ENCODE measurements around the gene SETBP1.

The SETBP1 gene

GRCh38 chr18:45046961-45047360 is 366.3 kb downstream of the SETBP1 start:
- no peak overlapping the region for H3K4me3 ChIP-seq (ENCODE audit: insufficient read depth, low read depth, low read length)
- H3K27me3 ChIP-seq (ENCODE audit: control insufficient read depth, insufficient read depth, low read length, poor library complexity, severe bottlenecking) = no peaks in the 10 kb centered on the region
- H3K4me1 ChIP-seq (ENCODE audit: control insufficient read depth, insufficient read depth, low read length) = no peaks in the 10 kb centered on the region
- 87 to 88% methylated on average over 2 to 6 of the region's 6 CpGs for WGBS, 2 experiments
- H3K27ac ChIP-seq (ENCODE audit: insufficient read depth, low read depth, low read length, poor library complexity, severe bottlenecking) = no peak overlapping the region
- H3K36me3 ChIP-seq (ENCODE audit: control insufficient read depth, insufficient read depth, low read length) = no peaks in the 10 kb centered on the region
- no peaks in the 10 kb centered on the region for H3K9me3 ChIP-seq (ENCODE audit: control insufficient read depth, low read length)

GRCh38 chr18:45049578-45050319 is 369.1 kb downstream of the SETBP1 start:
- H3K36me3 ChIP-seq (ENCODE audit: control insufficient read depth, insufficient read depth, low read length) = no peaks in the 10 kb centered on the region
- no peak overlapping the region for H3K4me3 ChIP-seq (ENCODE audit: insufficient read depth, low read depth, low read length)
- H3K27me3 ChIP-seq (ENCODE audit: control insufficient read depth, insufficient read depth, low read length, poor library complexity, severe bottlenecking) = no peaks in the 10 kb centered on the region
- no peak overlapping the region for H3K27ac ChIP-seq (ENCODE audit: insufficient read depth, low read depth, low read length, poor library complexity, severe bottlenecking)
- WGBS, 2 experiments = 93 to 94% methylated on average over 2 to 4 of the region's 4 CpGs
- H3K9me3 ChIP-seq (ENCODE audit: control insufficient read depth, low read length) = no peaks in the 10 kb centered on the region
- no peaks in the 10 kb centered on the region for H3K4me1 ChIP-seq (ENCODE audit: control insufficient read depth, insufficient read depth, low read length)

GRCh38 chr18:45050712-45051601 is 370.3 kb downstream of the SETBP1 start:
- H3K4me3 ChIP-seq (ENCODE audit: insufficient read depth, low read depth, low read length) = no peak overlapping the region
- WGBS, 2 experiments = 94% methylated on average over 3 of the region's 3 CpGs; no CpG with 5 or more reads in 1 of the 2 experiments
- H3K36me3 ChIP-seq (ENCODE audit: control insufficient read depth, insufficient read depth, low read length) = no peaks in the 10 kb centered on the region
- H3K9me3 ChIP-seq (ENCODE audit: control insufficient read depth, low read length) = no peaks in the 10 kb centered on the region
- no peaks in the 10 kb centered on the region for H3K4me1 ChIP-seq (ENCODE audit: control insufficient read depth, insufficient read depth, low read length)
- no peaks in the 10 kb centered on the region for H3K27me3 ChIP-seq (ENCODE audit: control insufficient read depth, insufficient read depth, low read length, poor library complexity, severe bottlenecking)
- H3K27ac ChIP-seq (ENCODE audit: insufficient read depth, low read depth, low read length, poor library complexity, severe bottlenecking) = no peak overlapping the region

- Histone ChIP-seq H3K4me1 (ENCODE audit: control insufficient read depth, insufficient read depth, low read length) (peaks cover 4% of the 10 kb centered on the region), H3K9me3 (ENCODE audit: control insufficient read depth, low read length) (no peaks in the 10 kb centered on the region), H3K27ac (ENCODE audit: insufficient read depth, low read depth, low read length, poor library complexity, severe bottlenecking) (no peak overlapping the region), H3K4me3 (ENCODE audit: insufficient read depth, low read depth, low read length) (no peak overlapping the region), H3K36me3 (ENCODE audit: control insufficient read depth, insufficient read depth, low read length) (no peaks in the 10 kb centered on the region), H3K27me3 (ENCODE audit: control insufficient read depth, insufficient read depth, low read length, poor library complexity, severe bottlenecking) (no peaks in the 10 kb centered on the region)
- 93 to 95% methylated on average over 3 of the region's 3 CpGs for WGBS, 2 experiments
Observed at GRCh38 chr18:45054636-45055035, 373.9 kb downstream of the SETBP1 start.

- Histone ChIP-seq H3K9me3 (ENCODE audit: control insufficient read depth, low read length) (no peaks in the 10 kb centered on the region), H3K27me3 (ENCODE audit: control insufficient read depth, insufficient read depth, low read length, poor library complexity, severe bottlenecking) (no peaks in the 10 kb centered on the region), H3K36me3 (ENCODE audit: control insufficient read depth, insufficient read depth, low read length) (no peaks in the 10 kb centered on the region), H3K27ac (ENCODE audit: insufficient read depth, low read depth, low read length, poor library complexity, severe bottlenecking) (no peak overlapping the region), H3K4me1 (ENCODE audit: control insufficient read depth, insufficient read depth, low read length) (peaks cover 6% of the 10 kb centered on the region), H3K4me3 (ENCODE audit: insufficient read depth, low read depth, low read length) (no peak overlapping the region)
- WGBS, 2 experiments = 100% methylated on average over 1 of the region's 1 CpG; no CpG with 5 or more reads in 1 of the 2 experiments
Observed at GRCh38 chr18:45055811-45056210, 375.1 kb downstream of the SETBP1 start.

- no peaks in the 10 kb centered on the region for H3K27me3 ChIP-seq (ENCODE audit: control insufficient read depth, insufficient read depth, low read length, poor library complexity, severe bottlenecking)
- peaks cover 13% of the 10 kb centered on the region for H3K4me1 ChIP-seq (ENCODE audit: control insufficient read depth, insufficient read depth, low read length)
- no peak overlapping the region for H3K4me3 ChIP-seq (ENCODE audit: insufficient read depth, low read depth, low read length)
- no peaks in the 10 kb centered on the region for H3K36me3 ChIP-seq (ENCODE audit: control insufficient read depth, insufficient read depth, low read length)
- H3K27ac ChIP-seq (ENCODE audit: insufficient read depth, low read depth, low read length, poor library complexity, severe bottlenecking) = no peak overlapping the region
- H3K9me3 ChIP-seq (ENCODE audit: control insufficient read depth, low read length) = no peaks in the 10 kb centered on the region
Observed at GRCh38 chr18:45056926-45057325, 376.2 kb downstream of the SETBP1 start.

- no peaks in the 10 kb centered on the region for H3K9me3 ChIP-seq (ENCODE audit: control insufficient read depth, low read length)
- H3K36me3 ChIP-seq (ENCODE audit: control insufficient read depth, insufficient read depth, low read length) = no peaks in the 10 kb centered on the region
- 87 to 98% methylated on average over 3 to 4 of the region's 4 CpGs for WGBS, 2 experiments
- H3K27ac ChIP-seq (ENCODE audit: insufficient read depth, low read depth, low read length, poor library complexity, severe bottlenecking) = no peak overlapping the region
- H3K27me3 ChIP-seq (ENCODE audit: control insufficient read depth, insufficient read depth, low read length, poor library complexity, severe bottlenecking) = no peaks in the 10 kb centered on the region
- H3K4me3 ChIP-seq (ENCODE audit: insufficient read depth, low read depth, low read length) = no peak overlapping the region
- H3K4me1 ChIP-seq (ENCODE audit: control insufficient read depth, insufficient read depth, low read length) = peaks cover 13% of the 10 kb centered on the region
Observed at GRCh38 chr18:45057955-45058600, 377.4 kb downstream of the SETBP1 start.

- Histone ChIP-seq H3K27ac (ENCODE audit: insufficient read depth, low read depth, low read length, poor library complexity, severe bottlenecking) (no peak overlapping the region), H3K36me3 (ENCODE audit: control insufficient read depth, insufficient read depth, low read length) (no peaks in the 10 kb centered on the region), H3K9me3 (ENCODE audit: control insufficient read depth, low read length) (no peaks in the 10 kb centered on the region), H3K4me1 (ENCODE audit: control insufficient read depth, insufficient read depth, low read length) (peaks cover 13% of the 10 kb centered on the region), H3K4me3 (ENCODE audit: insufficient read depth, low read depth, low read length) (no peak overlapping the region), H3K27me3 (ENCODE audit: control insufficient read depth, insufficient read depth, low read length, poor library complexity, severe bottlenecking) (no peaks in the 10 kb centered on the region)
- WGBS, 2 experiments = 86 to 100% methylated on average over 1 of the region's 2 CpGs
Observed at GRCh38 chr18:45059695-45060094, 379.0 kb downstream of the SETBP1 start.

- H3K27ac ChIP-seq (ENCODE audit: insufficient read depth, low read depth, low read length, poor library complexity, severe bottlenecking) = no peak overlapping the region
- no peak overlapping the region for H3K4me3 ChIP-seq (ENCODE audit: insufficient read depth, low read depth, low read length)
- H3K4me1 ChIP-seq (ENCODE audit: control insufficient read depth, insufficient read depth, low read length) = peaks cover 13% of the 10 kb centered on the region
- H3K36me3 ChIP-seq (ENCODE audit: control insufficient read depth, insufficient read depth, low read length) = no peaks in the 10 kb centered on the region
- no peaks in the 10 kb centered on the region for H3K27me3 ChIP-seq (ENCODE audit: control insufficient read depth, insufficient read depth, low read length, poor library complexity, severe bottlenecking)
- no peaks in the 10 kb centered on the region for H3K9me3 ChIP-seq (ENCODE audit: control insufficient read depth, low read length)
Observed at GRCh38 chr18:45060102-45060501, 379.4 kb downstream of the SETBP1 start.

- no peaks in the 10 kb centered on the region for H3K36me3 ChIP-seq (ENCODE audit: control insufficient read depth, insufficient read depth, low read length)
- peaks cover 13% of the 10 kb centered on the region for H3K4me1 ChIP-seq (ENCODE audit: control insufficient read depth, insufficient read depth, low read length)
- 14 to 47% methylated on average over 1 of the region's 2 CpGs for WGBS, 2 experiments
- peak overlapping the region; percentile 11 for H3K27ac ChIP-seq (ENCODE audit: insufficient read depth, low read depth, low read length, poor library complexity, severe bottlenecking)
- no peak overlapping the region for H3K4me3 ChIP-seq (ENCODE audit: insufficient read depth, low read depth, low read length)
- no peaks in the 10 kb centered on the region for H3K27me3 ChIP-seq (ENCODE audit: control insufficient read depth, insufficient read depth, low read length, poor library complexity, severe bottlenecking)
- H3K9me3 ChIP-seq (ENCODE audit: control insufficient read depth, low read length) = no peaks in the 10 kb centered on the region
Observed at GRCh38 chr18:45061359-45061758, 380.7 kb downstream of the SETBP1 start.

Data from ectodermal cell (in vitro differentiated cells).